ENCODE measurements around the gene GPR26. TPM values are rescaled to one million over a fixed set of nuclear protein-coding genes. Genes with fewer than 3 reads are reported as not detected.

The GPR26 gene
- total RNA-seq, 4 donors from 2014 or later, result not detected

GRCh38 chr10:123643315-123643714 is 22.8 kb upstream of the GPR26 start:
- 76% methylated on average over 9 of the region's 10 CpGs for WGBS
- H3K27me3 ChIP-seq, result peaks cover 40% of the 10 kb centered on the region
- peak in 1 of 2 donors; percentile 44 for DNase-seq (ENCODE audit: low spot score in 2 of 2)
- H3K9me3 ChIP-seq, result no peaks in the 10 kb centered on the region
- TF ChIP-seq POLR2A (IDR thresholded peaks at IDR 0.05) (no peak), EP300 (IDR thresholded peaks at IDR 0.05) (no peak), CTCF (IDR thresholded peaks at IDR 0.05) (no peak), POLR2AphosphoS5 (IDR thresholded peaks at IDR 0.05) (no peak)
- H3K27ac ChIP-seq, result no peak overlapping the region
- no peaks in the 10 kb centered on the region for H3K4me1 ChIP-seq
- no peaks in the 10 kb centered on the region for H3K36me3 ChIP-seq
- H3K4me3 ChIP-seq, result no peak overlapping the region

GRCh38 chr10:123645016-123645415 is 21.1 kb upstream of the GPR26 start:
- peak in 1 of 2 donors; percentile 13 for DNase-seq (ENCODE audit: low spot score in 2 of 2)
- TF ChIP-seq EP300 (IDR thresholded peaks at IDR 0.05), result no peak
- TF ChIP-seq CTCF (IDR thresholded peaks at IDR 0.05), result no peak
- no peak for TF ChIP-seq POLR2A (IDR thresholded peaks at IDR 0.05)
- Histone ChIP-seq H3K27ac (no peak overlapping the region), H3K4me3 (no peak overlapping the region), H3K4me1 (no peaks in the 10 kb centered on the region), H3K27me3 (peaks cover 37% of the 10 kb centered on the region), H3K9me3 (no peaks in the 10 kb centered on the region), H3K36me3 (no peaks in the 10 kb centered on the region)
- 59% methylated on average over 6 of the region's 6 CpGs for WGBS

GRCh38 chr10:123645615-123646014 is 20.5 kb upstream of the GPR26 start:
- 84% methylated on average over 10 of the region's 10 CpGs for WGBS
- no peak overlapping the region for H3K4me3 ChIP-seq
- H3K27me3 ChIP-seq, result peaks cover 38% of the 10 kb centered on the region
- H3K36me3 ChIP-seq, result no peaks in the 10 kb centered on the region
- no peaks in the 10 kb centered on the region for H3K4me1 ChIP-seq
- DNase-seq (ENCODE audit: low spot score in 2 of 2), result peak in 1 of 2 donors; percentile 41
- TF ChIP-seq POLR2AphosphoS5 (IDR thresholded peaks at IDR 0.05) (no peak), CTCF (IDR thresholded peaks at IDR 0.05) (no peak), EP300 (IDR thresholded peaks at IDR 0.05) (no peak), POLR2A (IDR thresholded peaks at IDR 0.05) (no peak)
- H3K27ac ChIP-seq, result no peak overlapping the region
- H3K9me3 ChIP-seq, result no peaks in the 10 kb centered on the region

GRCh38 chr10:123648595-123648994 is 17.6 kb upstream of the GPR26 start:
- Histone ChIP-seq H3K36me3 (no peaks in the 10 kb centered on the region), H3K27ac (no peak overlapping the region), H3K4me3 (no peak overlapping the region), H3K4me1 (no peaks in the 10 kb centered on the region), H3K9me3 (no peaks in the 10 kb centered on the region), H3K27me3 (peaks cover 41% of the 10 kb centered on the region)
- 42% methylated on average over 2 of the region's 2 CpGs for WGBS
- TF ChIP-seq CTCF (IDR thresholded peaks at IDR 0.05) (no peak), EP300 (IDR thresholded peaks at IDR 0.05) (no peak), POLR2A (IDR thresholded peaks at IDR 0.05) (no peak), POLR2AphosphoS5 (IDR thresholded peaks at IDR 0.05) (no peak)
- DNase-seq (ENCODE audit: low spot score in 2 of 2), result peak; percentile 33 to 47

- Histone ChIP-seq H3K4me3 (no peak overlapping the region), H3K27ac (no peak overlapping the region), H3K9me3 (no peaks in the 10 kb centered on the region), H3K27me3 (peaks cover 35% of the 10 kb centered on the region), H3K4me1 (no peaks in the 10 kb centered on the region), H3K36me3 (no peaks in the 10 kb centered on the region)
- TF ChIP-seq EP300 (IDR thresholded peaks at IDR 0.05) (no peak), POLR2AphosphoS5 (IDR thresholded peaks at IDR 0.05) (no peak)
- peak; percentile 6 to 43 for DNase-seq (ENCODE audit: low spot score in 2 of 2)
- 79% methylated on average over 1 of the region's 4 CpGs for WGBS
Measured at GRCh38 chr10:123649676-123650075, 16.5 kb upstream of the GPR26 start.

- Histone ChIP-seq H3K27ac (no peak overlapping the region), H3K36me3 (no peaks in the 10 kb centered on the region), H3K27me3 (peaks cover 21% of the 10 kb centered on the region), H3K4me1 (no peaks in the 10 kb centered on the region), H3K9me3 (no peaks in the 10 kb centered on the region), H3K4me3 (no peak overlapping the region)
- TF ChIP-seq EP300 (IDR thresholded peaks at IDR 0.05) (no peak), CTCF (IDR thresholded peaks at IDR 0.05) (no peak), POLR2A (IDR thresholded peaks at IDR 0.05) (no peak), POLR2AphosphoS5 (IDR thresholded peaks at IDR 0.05) (no peak)
- 66% methylated on average over 6 of the region's 6 CpGs for WGBS
- peak; percentile 14 to 37 for DNase-seq (ENCODE audit: low spot score in 2 of 2)
Measured at GRCh38 chr10:123651421-123652047, 14.6 kb upstream of the GPR26 start.

All from suprapubic skin (tissue), 4 donors.